Endothelial cell (in vitro differentiated cells): Measurements from ENCODE around the gene PATZ1. TPM values are rescaled to one million over a fixed set of nuclear protein-coding genes. Genes with fewer than 3 reads are reported as not detected.
"Not testable (repeated sequence)": the region's sequence is repeated elsewhere in the genome, so short reads cannot be mapped to it uniquely, and the experiment has no call there.

ENCODE experiments used
- DNase-seq: peaks from one replicate; pipeline ENCODE4 v3.0.0; 2021; ENCODE audit warnings: low spot score
- H3K27ac Mint-ChIP-seq: one replicate; pipeline ENCODE4 v1.8.0; 2021; ENCODE audit warnings: mixed read lengths, inconsistent platforms; ENCODE audit not compliant: unreplicated experiment
- H3K27me3 Mint-ChIP-seq: one replicate; pipeline ENCODE4 v1.8.0; 2021; ENCODE audit warnings: mild to moderate bottlenecking, moderate library complexity, mixed read lengths, inconsistent platforms; ENCODE audit not compliant: unreplicated experiment
- H3K36me3 Mint-ChIP-seq: one replicate; pipeline ENCODE4 v1.8.0; 2021; ENCODE audit warnings: mild to moderate bottlenecking, low read depth, mixed read lengths, inconsistent platforms; ENCODE audit not compliant: unreplicated experiment
- H3K4me1 Mint-ChIP-seq: one replicate; pipeline ENCODE4 v1.8.0; 2021; ENCODE audit warnings: mild to moderate bottlenecking, mixed read lengths, inconsistent platforms; ENCODE audit not compliant: unreplicated experiment
- H3K4me3 Mint-ChIP-seq: one replicate; pipeline ENCODE4 v1.8.0; 2021; ENCODE audit warnings: mild to moderate bottlenecking, mixed read lengths, inconsistent platforms; ENCODE audit not compliant: unreplicated experiment
- H3K9me3 Mint-ChIP-seq: one replicate; pipeline ENCODE4 v1.8.0; 2021; ENCODE audit warnings: mixed read lengths, inconsistent platforms; ENCODE audit not compliant: unreplicated experiment
- CTCF ChIP-seq: fragments of 200-600 bp; sonication (generic); IDR thresholded peaks from one replicate; pipeline ENCODE4 v1.5.0; 2021; ENCODE audit warnings: antibody characterized with exemption; ENCODE audit not compliant: unreplicated experiment
- total RNA-seq: library from RNA; stranded (reverse); fragmentation: NEBNext Ultra II Directional; extraction: Animal tissue kit (Norgen Biotek cat#: 25700); gene quantifications from one replicate; pipeline ENCODE4 v1.2.1, GENCODE V29; 2021; ENCODE audit not compliant: unreplicated experiment

Gene PATZ1
- total RNA-seq, 1 donor from 2014 or later: 54.0 TPM

GRCh38 chr22:31321421-31321820, 24.7 kb downstream of the PATZ1 start:
- no peak for DNase-seq
- H3K36me3 Mint-ChIP-seq: peaks cover 17% of the 10 kb centered on the region
- H3K27ac Mint-ChIP-seq: no peak overlapping the region
- no peak overlapping the region for H3K4me3 Mint-ChIP-seq
- no peaks in the 10 kb centered on the region for H3K4me1 Mint-ChIP-seq
- no peak for TF ChIP-seq CTCF
- no peaks in the 10 kb centered on the region for H3K9me3 Mint-ChIP-seq
- H3K27me3 Mint-ChIP-seq: no peaks in the 10 kb centered on the region

GRCh38 chr22:31314220-31314619, 31.9 kb downstream of the PATZ1 start:
- peaks cover 28% of the 10 kb centered on the region for H3K36me3 Mint-ChIP-seq
- not testable (repeated sequence) for H3K4me1 Mint-ChIP-seq, DNase-seq, H3K4me3 Mint-ChIP-seq, H3K9me3 Mint-ChIP-seq, H3K27me3 Mint-ChIP-seq, H3K27ac Mint-ChIP-seq

GRCh38 chr22:31313366-31314147, 32.6 kb downstream of the PATZ1 start:
- H3K9me3 Mint-ChIP-seq: peaks cover 5% of the 10 kb centered on the region
- H3K27me3 Mint-ChIP-seq: peaks cover 2% of the 10 kb centered on the region
- DNase-seq: peak; percentile 72
- peak overlapping the region; percentile 78 for H3K27ac Mint-ChIP-seq
- no peaks in the 10 kb centered on the region for H3K4me1 Mint-ChIP-seq
- peaks cover 28% of the 10 kb centered on the region for H3K36me3 Mint-ChIP-seq
- H3K4me3 Mint-ChIP-seq: no peak overlapping the region
- TF ChIP-seq CTCF: peak; percentile 89

GRCh38 chr22:31308181-31308580, 38.0 kb downstream of the PATZ1 start:
- H3K9me3 Mint-ChIP-seq: no peaks in the 10 kb centered on the region
- peaks cover 2% of the 10 kb centered on the region for H3K4me1 Mint-ChIP-seq
- no peak overlapping the region for H3K27ac Mint-ChIP-seq
- H3K36me3 Mint-ChIP-seq: peaks cover 3% of the 10 kb centered on the region
- TF ChIP-seq CTCF: no peak
- no peak overlapping the region for H3K4me3 Mint-ChIP-seq
- no peak for DNase-seq
- H3K27me3 Mint-ChIP-seq: peaks cover under 1% of the 10 kb centered on the region

GRCh38 chr22:31305194-31305593, 41.0 kb downstream of the PATZ1 start:
- no peak for TF ChIP-seq CTCF
- Mint-ChIP-seq H3K36me3 (no peaks in the 10 kb centered on the region), H3K9me3 (no peaks in the 10 kb centered on the region), H3K27ac (no peak overlapping the region), H3K4me3 (no peak overlapping the region), H3K4me1 (peaks cover 9% of the 10 kb centered on the region), H3K27me3 (no peaks in the 10 kb centered on the region)
- DNase-seq: no peak
